HG02870 (cell line): Measurements from ENCODE around the gene COL9A2.

ENCODE experiments used
- ATAC-seq: cut with Tn5 transposase; IDR thresholded peaks from one replicate; pipeline ENCODE4 v1.9.1; 2021; ENCODE audit warnings: mild to moderate bottlenecking, moderate library complexity; ENCODE audit not compliant: unreplicated experiment

The COL9A2 gene

GRCh38 chr1:40318970-40319621 lies 2.0 kb upstream of the COL9A2 start:
- ATAC-seq = no peak

DNA sequence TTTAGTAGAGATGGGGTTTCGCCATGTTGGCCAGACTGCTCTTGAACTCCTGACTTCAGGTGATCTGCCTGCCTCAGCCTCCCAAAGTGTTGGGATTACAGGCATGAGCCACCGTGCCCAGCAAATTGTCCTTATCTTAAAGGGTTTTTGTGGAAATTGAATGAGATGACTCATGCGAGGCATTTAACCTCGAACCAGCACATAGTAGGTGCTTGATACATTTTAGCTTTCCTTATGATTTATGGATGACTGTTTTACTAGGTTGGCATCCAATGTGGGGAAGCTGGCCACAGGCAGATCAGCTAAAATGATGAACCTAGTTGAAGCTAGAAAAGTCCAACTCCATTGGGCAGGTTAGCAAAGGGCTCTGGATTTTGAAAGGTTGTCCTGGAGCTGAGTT lies 1.4 kb upstream of the COL9A2 start:
- no peak for ATAC-seq

- ATAC-seq = no peak
Observed at GRCh38 chr1:40317394-40318074, 448 bp upstream of the COL9A2 start.

DNA sequence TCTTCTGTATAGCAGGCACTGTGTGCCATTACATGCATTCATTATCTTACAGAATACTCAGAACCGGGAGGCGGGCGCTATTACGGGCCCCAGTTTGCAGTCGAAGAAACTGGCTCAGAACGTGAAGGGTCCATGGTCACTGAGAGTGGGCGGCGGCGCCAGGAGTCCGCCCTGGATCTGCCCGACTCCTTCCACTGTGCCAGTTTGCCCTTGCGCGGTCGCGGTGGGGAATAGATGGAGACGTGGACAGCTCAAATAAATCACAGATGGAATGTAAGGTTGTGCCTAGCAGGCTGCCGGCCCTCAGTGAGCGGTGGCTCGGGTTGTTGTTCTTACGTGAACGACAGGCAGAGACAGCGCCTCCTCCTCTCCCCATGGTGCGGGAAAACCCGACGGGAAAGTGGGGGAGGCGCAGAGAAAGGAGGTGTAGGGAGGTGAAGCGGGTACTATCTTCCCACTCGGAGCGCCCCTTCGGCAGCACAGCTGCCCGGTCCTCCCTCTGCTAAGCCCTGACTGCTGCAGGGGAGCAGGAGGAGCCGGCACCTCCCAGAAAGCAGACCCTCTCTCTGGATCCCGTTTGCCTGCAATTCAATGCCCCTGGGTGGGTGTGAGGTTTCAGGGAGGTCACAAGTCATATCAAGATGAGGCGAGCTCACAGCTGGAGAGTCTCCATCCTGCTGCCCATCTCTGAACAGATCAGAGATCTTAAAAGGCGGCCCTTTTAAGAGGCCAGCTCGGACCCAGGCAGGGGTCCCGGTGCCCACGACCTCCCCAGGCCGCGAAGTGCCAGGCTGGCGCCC lies 1.1 kb downstream of the COL9A2 start:
- ATAC-seq = no peak

DNA sequence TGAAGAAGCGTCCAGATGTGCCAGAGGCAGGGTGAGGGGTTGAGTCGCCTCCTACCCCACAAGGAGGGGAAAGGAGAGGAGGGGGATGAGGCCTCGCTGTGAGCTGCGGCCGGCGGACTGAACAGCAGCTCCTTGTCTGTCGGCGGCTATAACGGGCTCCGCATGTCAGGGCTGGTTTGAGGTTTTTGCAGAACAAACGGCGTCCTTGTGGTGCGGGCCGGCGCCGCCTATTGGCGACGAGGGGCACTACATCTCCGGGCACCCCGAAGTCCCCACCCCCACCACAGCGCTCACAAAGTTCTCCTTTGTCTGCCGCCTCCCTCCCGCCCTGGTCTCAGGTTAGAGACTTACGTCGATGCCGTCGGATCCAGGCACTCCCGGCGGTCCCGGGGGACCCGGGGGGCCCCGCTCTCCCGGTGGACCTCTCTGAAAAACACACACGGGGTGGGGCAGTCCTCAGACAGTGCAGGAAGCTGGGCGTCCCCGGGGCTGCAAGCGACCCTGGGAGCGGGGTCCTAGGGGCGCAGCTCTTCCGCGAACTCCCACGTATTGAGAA lies 1.8 kb downstream of the COL9A2 start:
- ATAC-seq = no peak

- no peak for ATAC-seq
Observed at GRCh38 chr1:40314721-40315238, 2.3 kb downstream of the COL9A2 start.

DNA sequence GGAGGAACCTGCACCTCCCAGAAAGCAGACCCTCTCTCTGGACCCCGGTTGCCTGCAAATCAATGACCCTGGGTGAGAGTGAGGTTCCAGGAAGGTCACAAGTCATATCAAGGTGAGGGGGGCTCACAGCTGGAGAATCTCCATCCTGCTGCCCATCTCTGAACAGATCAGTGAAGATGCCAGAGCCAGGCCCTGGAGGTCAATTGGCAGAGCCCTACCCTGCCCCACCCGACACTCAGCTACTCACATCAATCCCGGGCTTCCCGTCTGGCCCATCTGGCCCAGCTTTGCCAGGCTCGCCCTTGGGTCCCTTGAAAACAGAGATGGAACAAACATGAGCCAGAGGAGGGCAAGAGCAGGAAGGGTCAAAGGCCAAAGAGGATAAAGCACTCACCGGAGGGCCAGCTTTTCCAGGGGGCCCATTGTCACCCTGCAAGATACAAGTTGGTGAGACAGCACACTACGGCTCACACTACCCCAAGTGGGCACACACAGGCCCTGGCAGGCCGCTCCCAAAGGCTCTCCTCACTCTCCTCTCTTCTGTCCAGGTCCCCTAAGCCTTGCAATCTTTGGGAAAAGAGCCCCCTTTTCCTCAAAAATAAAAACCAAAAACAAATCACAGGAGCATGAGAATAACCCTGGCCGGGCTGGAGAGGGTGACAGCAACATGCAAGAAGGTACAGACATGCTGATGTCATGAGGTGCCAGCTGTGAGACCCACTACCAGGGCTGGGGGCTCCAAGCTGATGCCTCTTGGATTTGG lies 2.9 kb downstream of the COL9A2 start:
- no peak for ATAC-seq

DNA sequence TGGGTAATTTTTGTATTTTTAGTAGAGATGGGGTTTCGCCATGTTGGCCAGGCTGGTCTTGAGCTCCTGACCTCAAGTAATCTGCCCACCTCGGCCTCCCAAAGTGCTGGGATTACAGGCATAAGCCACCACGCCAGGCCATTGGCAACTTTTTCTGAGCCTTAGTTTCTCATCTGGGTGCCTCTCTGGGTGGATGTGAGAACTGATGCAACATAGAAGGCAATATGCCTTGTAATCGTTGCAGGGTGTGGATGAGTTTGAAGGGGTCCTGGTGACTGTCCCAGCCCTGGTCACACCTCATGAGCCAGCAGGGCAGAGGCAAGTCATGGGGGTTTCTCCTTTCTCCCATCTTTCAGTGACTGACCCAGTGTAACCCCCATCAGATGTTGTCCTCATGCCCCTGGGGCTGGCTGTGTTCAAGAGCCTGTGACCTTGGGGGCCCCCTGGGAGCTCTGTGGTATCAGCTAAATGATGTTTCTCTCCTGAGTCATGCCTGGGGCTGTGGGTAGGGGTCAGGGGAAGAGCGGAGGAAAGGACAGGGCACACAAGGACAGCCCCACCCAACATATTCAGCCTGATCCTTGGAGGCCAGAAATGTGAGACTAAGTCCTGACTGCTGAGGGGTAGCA lies 3.6 kb downstream of the COL9A2 start:
- ATAC-seq = no peak

DNA sequence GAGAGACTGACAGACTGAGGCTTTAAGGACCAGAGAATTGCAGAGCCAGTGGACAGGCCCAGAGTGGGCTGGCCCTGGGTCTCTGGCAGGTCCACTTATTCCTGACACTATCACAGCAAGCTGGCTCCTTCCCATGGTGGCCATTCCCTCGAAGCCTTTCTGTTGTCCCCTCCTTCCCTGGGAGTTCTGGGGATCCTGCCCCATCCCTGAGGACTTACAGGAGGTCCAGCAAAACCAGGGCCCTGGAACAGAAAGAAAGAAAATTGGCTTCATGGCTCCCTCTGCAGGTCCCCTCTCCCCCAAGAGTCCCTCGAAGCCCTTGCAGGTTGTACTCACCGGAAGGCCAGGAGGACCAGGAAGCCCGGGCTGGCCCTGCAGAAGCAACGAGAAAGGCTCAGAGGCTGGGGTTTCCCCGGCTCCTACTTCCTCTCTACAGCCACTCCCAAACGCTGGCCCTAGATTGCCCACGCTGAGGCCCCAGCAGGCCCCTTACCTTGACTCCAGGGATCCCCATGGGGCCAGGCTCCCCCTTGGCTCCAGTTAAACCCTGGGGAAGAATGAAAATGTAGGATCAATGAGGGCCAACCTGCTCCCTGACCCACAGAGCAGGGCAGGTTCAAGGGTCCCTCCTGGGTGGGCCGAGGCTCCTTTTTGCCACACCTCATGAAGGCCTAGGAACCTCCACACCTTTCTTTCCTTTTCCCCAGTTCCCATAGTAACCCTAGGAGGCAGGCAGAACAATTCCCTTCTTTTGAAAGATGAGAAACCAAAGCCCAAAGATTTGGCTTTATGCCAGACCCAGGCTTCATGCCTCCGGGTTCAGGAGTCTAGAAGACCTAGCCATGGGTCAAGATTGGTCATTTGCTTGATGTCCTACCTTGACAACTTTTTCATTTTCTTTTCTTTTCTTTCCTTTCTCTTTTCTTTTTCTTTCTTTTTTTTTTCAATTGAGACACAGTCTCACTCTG lies 4.6 kb downstream of the COL9A2 start:
- ATAC-seq = peak; percentile 64

DNA sequence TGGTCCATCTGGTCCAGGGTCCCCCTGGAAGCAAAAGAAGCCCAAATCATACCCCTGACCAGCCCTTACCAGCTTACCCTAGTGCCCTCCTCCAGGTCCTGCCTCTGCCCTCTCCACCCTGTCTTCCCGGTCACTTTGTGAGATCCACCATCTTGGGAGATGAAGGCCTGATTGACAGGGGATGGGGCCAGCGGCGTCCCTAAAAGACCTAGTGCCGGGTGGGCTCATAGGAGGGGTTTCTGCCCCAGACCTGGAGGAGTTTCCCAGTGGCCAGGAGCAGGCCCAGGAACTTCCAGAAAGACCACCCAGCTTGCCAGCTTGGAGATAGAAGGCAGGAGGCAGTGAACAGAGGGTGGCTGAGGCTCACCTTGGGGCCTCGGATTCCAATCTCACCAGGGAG lies 5.4 kb downstream of the COL9A2 start:
- no peak for ATAC-seq

DNA sequence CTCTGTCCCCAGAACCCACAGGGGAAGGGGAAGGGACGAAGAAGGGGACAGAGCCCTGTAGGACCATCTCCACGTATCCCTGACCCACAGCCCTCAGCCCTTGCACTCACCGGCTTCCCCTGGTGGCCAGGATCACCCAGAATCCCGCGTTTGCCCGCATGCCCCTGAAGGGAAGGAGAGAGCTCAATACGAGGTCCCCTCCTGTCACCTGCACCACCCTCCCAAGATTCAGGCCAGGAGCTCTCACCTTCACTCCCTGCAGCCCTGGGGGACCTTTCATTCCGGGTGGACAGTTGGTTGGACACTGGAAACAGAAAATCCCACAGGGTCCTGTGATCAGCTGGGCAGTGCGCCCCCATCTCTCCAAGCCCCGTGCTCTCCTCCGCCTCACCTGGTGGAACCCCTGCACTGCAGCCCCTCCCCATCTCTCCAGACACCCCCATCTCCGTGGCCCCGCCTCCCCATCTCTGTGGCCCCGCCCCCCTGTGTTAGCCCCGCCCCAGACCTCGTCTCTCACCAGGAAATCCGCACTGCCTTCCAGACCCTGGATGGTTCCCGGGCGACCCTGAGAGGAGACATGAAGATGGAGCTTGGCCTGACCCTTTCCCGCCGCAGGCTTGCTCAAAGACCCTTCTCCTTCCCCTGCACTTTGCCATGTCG lies 6.0 kb downstream of the COL9A2 start:
- no peak for ATAC-seq

- no peak for ATAC-seq
Observed at GRCh38 chr1:40310129-40310461, 7.0 kb downstream of the COL9A2 start.

DNA sequence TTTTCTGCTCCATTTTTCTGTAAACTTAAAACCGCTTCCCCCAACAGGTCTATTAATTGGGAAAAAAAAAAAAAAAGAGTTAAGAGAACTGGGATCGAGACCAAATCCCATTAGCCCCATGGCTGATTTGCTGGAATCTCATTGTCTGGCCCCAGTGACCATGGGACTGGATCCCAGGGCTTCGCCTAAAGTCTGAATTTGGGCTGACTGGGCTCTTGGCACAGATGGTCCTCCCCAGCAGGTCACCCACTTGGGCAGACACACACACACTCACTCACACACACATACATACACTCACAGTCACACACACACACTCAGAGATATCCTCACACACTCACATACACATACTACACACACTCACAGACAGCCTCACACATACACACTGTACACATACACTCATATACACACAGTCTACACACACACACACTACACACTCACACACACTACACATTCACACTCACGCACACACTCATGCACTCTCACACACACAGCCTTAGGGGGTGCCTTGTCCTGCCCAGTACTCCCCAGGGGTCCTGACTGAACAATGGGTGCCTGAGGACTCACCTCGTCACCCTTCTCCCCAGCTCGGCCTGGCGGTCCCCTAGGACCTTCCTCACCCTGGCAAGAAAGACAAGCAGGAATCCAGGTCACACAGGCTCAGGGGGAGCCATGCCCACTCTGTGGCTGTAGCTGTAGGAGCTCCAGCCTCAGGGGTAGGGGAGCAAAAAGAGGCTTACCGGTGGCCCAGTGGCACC lies 7.5 kb downstream of the COL9A2 start:
- no peak for ATAC-seq

- no peak for ATAC-seq
Observed at GRCh38 chr1:40308036-40308727, 8.9 kb downstream of the COL9A2 start.

DNA sequence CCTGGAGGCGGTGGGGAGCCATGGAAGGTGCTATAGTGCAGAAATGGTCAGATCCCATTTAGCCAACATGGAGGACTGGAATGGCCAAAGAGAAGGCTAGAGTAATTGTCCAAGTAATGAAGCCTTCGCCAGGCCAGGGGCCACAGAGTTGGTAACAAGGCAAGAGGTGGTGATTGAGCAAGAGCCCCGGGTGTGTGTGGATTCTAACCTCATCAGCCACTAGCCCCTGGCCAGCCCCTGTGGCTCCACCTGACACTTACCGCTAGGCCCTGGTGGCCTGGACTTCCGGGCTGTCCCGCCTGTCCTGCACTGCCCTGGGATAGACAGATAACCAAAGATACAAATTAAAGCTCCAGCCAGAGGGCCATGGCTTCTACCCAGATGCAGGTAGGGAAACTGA lies 9.9 kb downstream of the COL9A2 start:
- ATAC-seq = no peak

GRCh38 chr1:40306296-40306695 lies 10.8 kb downstream of the COL9A2 start:
- no peak for ATAC-seq

DNA sequence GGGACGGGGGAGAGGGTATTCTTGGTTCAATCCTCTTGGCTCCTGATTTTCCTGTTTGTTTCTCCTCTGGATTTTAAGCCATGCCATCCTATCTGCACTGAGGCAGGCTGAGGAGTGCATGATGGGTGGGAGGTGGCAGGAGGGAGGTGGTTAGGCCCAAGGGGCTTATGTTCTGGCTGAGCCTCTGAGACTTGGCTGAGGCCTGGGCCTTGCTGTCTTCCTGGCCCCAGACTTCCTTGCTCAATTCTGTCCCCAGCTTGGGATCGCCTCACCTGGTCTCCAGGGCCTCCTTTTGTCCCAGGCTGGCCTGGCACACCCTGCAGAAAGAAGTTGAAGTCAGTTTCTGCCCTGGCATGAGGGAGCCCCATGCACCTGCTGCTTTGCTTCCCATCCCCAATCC lies 11.2 kb downstream of the COL9A2 start:
- no peak for ATAC-seq
